K562 (cell line): Measurements from ENCODE around the gene CPED1.

Experiments used
- CAMTA2 ChIP-seq: fragments of 250-450 bp; sonication (Bioruptor Pico); conservative IDR thresholded peaks from 2 replicates; pipeline ENCODE4 v1.5.1; 2022
- CBFB ChIP-seq: sonication (generic); formaldehyde crosslinking; IDR thresholded peaks from 2 replicates; pipeline ENCODE4 v1.4.0; 2020; ENCODE audit warnings: mild to moderate bottlenecking, missing genetic modification reagents
- CBX2 ChIP-seq: fragments of 200-600 bp; sonication (generic); IDR thresholded peaks from one replicate; pipeline ENCODE4 v1.6.1; 2012; ENCODE audit warnings: mild to moderate bottlenecking, low read length, inconsistent platforms; ENCODE audit not compliant: insufficient read depth, poor library complexity, severe bottlenecking
- CBX5 ChIP-seq: IDR thresholded peaks from 2 replicates; pipeline ENCODE4 v1.6.1; 2014; ENCODE audit warnings: low read depth, borderline replicate concordance
- CTCF ChIP-seq, 3 experiments: IDR thresholded peaks in 2 of 3; conservative IDR thresholded peaks in 1 of 3; 2 replicates each; pipeline ENCODE4 v1.5.1; 2011 to 2012; ENCODE audit warnings: low read length in 3 of 3, mild to moderate bottlenecking in 3 of 3, control low read depth in 2 of 3, improper control_type of control experiment in 1 of 3, inconsistent platforms in 1 of 3, low read depth in 1 of 3, mixed read lengths in 1 of 3, moderate library complexity in 1 of 3; ENCODE audit not compliant: insufficient read depth in 2 of 3
- E2F4 ChIP-seq: sonication (generic); formaldehyde crosslinking; IDR thresholded peaks from 2 replicates; pipeline ENCODE4 v1.8.0; 2022; ENCODE audit warnings: mild to moderate bottlenecking, low read depth, missing genetic modification reagents
- EZH2 ChIP-seq: IDR thresholded peaks from 2 replicates; pipeline ENCODE4 v1.6.1; 2012; ENCODE audit warnings: low read depth, mild to moderate bottlenecking, inconsistent platforms, low read length, borderline replicate concordance
- KDM4B ChIP-seq, 2 experiments: fragments of 450-650 bp in 1 of 2; sonication (generic) in 1 of 2; IDR thresholded peaks; 2 replicates each; pipeline ENCODE4 v1.6.1; 2016 to 2017; ENCODE audit warnings: borderline replicate concordance in 2 of 2, antibody characterized with exemption in 1 of 2, low read depth in 1 of 2, mild to moderate bottlenecking in 1 of 2
- POLR2A ChIP-seq: fragments of 450-650 bp; conservative IDR thresholded peaks from 2 replicates; pipeline ENCODE4 v1.6.1; 2016
- RERE ChIP-seq: sonication (generic); formaldehyde crosslinking; IDR thresholded peaks from 2 replicates; pipeline ENCODE4 v1.8.0; 2023; ENCODE audit warnings: missing genetic modification reagents, mild to moderate bottlenecking, borderline replicate concordance
- RUNX1 ChIP-seq: sonication (generic); IDR thresholded peaks from 2 replicates; pipeline ENCODE4 v1.6.1; 2016; ENCODE audit warnings: antibody characterized with exemption, low read depth
- ZFP30 ChIP-seq: fragments of 250-450 bp; sonication (Bioruptor Pico); IDR thresholded peaks from 2 replicates; pipeline ENCODE4 v1.8.0; 2022; ENCODE audit warnings: moderate library complexity, mild to moderate bottlenecking, inconsistent platforms, borderline replicate concordance
- ZNF311 ChIP-seq: fragments of 250-450 bp; sonication (Bioruptor Pico); IDR thresholded peaks from 2 replicates; pipeline ENCODE4 v1.4.0; 2020; ENCODE audit warnings: mild to moderate bottlenecking, moderate library complexity

- TF ChIP-seq ZNF311 (CRISPR knock-in tag) (no peak), CBX2 (no peak), E2F4 (CRISPR knock-in tag) (no peak), POLR2A (no peak), CBX5 (no peak), ZFP30 (CRISPR knock-in tag) (no peak), RERE (CRISPR knock-in tag) (no peak), CTCF (IDR thresholded peaks at IDR 0.05 in 2 of 3, conservative IDR thresholded peaks at IDR 0.05 in 1 of 3; ENCODE audit: insufficient read depth in 2 of 3, low read depth in 1 of 3, low read length in 3 of 3) (no peak), EZH2 (no peak), CAMTA2 (no peak), KDM4B (IDR thresholded peaks at IDR 0.05; ENCODE audit: borderline replicate concordance in 2 of 2, low read depth in 1 of 2) (no peak), CBFB (CRISPR knock-in tag) (no peak), RUNX1 (no peak)
These were observed 274.5 kb downstream of the CPED1 start for GRCh38 chr7:121262969-121263368.
